Inferior parietal cortex (tissue), 1 donor: ENCODE measurements around the gene C15orf40.

Experiments
- DNase-seq: peaks from one replicate; pipeline ENCODE4 v3.0.0-alpha.2; 2016; ENCODE audit errors: extremely low spot score

The C15orf40 gene

DNA sequence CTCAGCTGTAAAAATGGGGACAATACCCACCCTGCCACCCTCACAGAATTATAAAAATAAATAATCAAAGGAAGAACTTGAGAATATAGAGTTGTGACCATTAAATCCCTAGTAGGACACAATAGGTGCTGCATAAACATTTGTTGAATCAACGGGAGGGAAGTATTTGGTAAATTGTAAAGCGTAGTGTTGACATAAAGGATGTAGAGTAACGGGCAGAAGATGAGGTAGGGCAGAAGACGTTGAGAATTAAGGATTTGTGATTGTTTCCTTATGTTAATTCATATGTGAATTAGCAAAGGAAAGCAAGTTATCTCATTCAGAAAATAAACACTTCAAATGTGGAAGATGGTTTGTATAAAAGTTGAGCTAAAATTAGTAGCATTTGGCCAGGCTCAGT lies 18.3 kb downstream of the C15orf40 start:
- DNase-seq, result no peak

DNA sequence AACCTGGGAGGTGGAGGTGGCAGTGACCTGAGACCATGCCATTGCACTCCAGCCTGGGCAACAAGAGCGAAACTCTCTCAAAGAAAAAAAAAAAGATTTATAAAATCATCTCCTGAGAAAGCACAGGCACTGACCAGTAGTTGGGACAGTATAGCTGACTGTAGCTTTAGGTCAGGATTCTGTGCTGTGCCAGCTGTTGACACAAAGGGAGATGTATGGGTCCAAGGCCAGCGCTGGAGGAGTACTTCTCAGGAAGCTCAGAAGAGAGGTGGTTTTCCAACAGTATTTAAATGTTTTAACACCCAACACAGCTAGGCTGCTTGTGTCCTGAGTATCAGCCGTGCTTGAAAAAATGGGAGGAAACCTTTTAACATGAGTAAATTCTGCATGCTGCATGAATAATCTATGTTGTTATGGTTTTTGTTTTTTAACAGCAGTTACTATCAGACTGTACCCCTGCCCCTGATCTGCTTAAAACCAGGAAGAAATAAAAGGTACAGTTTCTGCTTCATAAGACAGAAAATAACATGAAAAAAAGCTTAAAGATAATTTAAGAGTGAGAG lies 18.9 kb downstream of the C15orf40 start:
- DNase-seq, result no peak

DNA sequence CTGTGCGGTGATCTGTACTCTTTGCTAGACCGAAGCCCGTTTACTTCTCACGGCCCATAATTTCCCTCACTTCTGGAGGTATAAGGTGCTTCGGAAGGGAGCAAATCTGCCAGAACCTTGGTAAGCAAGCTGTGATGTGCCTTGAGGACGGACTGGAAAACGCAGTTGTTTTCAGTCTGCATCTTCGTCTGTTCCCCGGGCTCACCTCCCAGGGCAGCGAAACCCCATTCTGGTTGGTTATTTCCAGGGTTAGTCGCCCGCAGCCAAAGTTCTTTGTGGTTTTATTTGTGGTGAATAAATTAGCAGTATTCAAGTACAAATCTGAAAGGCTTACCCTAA lies 25.0 kb downstream of the C15orf40 start:
- no peak for DNase-seq

DNA sequence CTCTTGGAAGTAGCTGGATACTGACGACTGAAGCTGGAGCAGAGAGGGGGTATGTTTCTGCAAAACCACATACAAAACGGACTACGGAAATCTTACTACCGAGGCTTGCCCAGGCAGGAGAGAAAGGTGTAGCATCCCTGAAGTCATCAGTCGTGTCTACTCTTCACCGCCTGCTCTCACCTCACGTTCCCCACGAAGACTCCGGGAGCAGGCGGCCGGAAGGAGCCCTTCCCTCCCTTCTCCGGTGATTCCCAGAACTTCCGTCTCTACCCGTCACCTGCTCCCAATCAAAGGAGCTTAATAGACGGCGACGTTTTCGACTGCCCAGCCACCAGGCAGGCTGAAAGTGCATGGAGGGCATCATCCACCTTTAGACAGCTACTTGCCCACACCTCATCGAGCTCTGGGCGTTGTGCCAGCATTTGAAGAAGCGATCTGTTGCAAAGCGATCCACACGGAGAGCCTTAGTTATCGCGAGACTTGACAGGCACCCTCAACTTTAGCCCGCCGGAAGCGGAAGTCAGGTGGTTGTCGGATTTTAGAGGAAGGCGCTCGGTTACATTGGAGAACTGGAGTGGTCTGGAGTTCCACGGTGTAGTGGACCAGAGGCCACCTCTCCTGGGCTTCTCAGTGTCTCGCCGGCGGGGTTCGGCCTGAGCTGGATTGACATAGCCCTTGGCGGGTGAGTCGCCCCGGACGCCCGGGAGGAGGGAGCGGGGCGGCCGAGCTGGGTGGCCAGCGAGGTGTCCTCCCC lies 25.6 kb downstream of the C15orf40 start, which contains the start of gene RAMAC:
Gene RAMAC (plus strand): TSS at position 523 of the 754 bp plus-strand sequence. CDS start 2,809 bp downstream, outside the sequence.
- peak; percentile 98 for DNase-seq

DNA sequence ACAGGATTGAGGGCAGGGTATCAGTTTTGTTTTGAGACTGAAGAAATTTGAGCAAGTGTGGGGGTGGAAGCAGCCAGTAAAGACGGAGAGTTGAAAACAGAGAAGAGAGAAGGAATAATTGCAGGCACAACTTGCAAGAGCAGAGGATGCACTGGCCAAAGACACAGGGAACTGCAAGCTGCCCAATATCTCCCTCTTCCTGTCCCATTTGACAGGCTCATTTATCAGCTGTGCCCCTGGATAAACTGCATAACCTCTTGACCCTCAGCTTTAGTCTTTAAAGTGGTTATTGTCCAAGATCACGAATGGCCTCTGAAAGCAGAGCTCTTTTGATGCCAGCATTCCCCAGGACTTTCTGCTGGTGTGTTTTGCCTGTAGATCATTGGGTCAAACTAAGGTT lies 30.5 kb downstream of the C15orf40 start:
- no peak for DNase-seq

DNA sequence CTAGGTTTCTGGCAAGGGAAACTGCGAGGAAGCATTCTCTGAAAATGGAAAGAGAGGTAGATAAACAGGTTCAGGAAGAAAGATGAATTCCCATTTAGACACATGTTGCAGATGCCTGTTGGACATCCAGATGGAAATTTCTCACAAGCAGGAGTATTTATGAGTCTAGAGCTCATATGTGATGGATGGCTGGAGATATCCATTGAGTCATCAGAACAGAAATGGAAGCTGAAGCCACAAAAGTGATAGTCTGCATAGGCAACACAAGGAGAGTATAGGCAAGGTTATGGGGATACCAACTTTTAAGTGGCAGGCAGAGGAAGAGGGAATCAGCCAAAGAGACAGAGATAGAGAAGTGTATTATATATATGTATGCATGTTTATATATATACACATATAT lies 31.7 kb downstream of the C15orf40 start:
- DNase-seq, result no peak

DNA sequence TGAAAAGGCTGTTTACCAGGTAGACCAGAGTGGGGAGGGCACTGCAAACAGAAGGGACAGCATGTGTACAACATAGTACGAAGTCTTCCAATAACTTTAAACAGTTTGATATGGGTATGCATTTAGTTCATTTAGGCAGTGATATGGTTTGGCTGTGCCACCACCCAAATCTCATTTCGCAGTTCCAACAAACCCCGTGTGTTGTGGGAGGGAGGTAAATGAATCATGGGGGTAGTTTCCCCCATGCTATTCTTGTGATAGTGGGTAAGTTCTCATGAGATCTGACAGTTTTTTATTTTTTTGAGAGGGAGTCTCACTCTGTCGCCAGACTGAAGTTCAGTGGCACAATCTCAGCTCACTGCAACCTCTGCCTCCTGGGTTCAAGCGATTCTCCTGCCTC lies 33.0 kb downstream of the C15orf40 start:
- no peak for DNase-seq

DNA sequence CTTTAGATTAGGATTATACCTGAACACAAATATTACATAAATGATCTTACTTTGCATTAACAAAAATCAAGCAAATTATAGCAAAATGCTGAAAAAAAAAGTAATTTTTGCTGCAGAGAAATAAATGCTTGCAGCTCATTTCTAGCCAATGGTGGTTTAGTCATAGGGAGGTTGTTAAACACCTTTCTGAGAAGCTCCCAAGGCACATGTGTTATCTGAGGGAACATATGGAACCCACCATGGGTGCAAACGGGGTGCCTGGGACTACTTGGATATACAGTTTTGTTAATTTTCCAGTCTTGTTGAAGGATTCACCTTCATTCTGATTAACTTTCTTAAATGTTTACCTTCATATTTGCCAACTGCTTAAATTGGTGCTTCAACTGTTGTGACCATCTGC lies 34.4 kb downstream of the C15orf40 start:
- DNase-seq, result no peak

DNA sequence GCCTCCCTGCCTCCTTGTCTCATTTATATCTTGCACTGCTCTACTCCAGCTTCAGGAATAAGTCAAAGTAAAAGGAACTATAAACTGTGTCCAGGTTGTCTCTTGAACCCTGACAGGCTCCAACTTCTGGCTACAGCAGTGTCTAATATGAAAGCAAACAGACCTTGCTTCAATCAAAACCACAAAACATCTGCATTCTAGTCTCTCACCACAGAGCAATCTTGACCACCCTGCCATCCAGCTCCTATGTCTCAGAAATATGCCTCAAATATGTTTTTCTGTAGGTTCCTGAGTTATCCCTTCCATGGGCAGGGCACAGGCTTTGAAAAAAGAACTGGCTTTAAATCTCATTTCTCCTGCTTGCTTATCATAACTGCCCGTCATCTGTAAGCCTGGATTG lies 38.4 kb downstream of the C15orf40 start:
- no peak for DNase-seq

DNA sequence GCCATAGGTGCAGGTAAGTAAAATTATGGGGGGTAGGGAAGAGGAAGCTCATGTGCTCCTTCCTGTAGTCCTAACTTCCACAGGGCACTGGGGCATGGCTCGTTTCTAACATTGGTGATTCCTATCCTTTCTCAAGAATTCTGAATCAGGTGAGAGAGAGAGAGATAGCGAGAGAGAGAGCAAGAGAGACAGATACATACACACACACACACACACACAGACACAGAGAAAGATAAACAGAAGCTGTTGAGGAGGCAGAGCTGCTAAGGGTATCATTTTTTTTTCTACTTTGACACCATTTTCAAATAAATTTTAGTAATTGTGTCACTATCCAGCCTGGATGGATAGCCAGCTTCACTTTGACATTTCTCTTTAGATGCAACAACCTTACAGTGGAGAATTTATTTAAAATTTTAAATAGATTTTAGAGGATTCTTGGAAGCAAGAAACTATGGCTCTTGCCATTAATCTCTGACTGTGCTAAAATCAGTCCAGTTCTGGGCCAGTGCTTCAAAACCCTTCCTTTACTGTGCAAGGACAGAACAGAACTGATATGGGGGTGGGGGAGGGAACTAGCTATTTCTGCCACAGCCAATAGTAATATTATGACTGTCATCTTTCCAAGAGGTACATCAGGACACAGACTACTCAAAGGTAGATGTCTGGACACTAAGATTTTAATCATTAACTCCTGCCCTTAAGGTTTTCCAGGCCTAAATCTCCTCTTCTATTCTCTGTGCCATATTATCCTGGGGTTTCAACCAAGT lies 40.0 kb downstream of the C15orf40 start:
- no peak for DNase-seq

DNA sequence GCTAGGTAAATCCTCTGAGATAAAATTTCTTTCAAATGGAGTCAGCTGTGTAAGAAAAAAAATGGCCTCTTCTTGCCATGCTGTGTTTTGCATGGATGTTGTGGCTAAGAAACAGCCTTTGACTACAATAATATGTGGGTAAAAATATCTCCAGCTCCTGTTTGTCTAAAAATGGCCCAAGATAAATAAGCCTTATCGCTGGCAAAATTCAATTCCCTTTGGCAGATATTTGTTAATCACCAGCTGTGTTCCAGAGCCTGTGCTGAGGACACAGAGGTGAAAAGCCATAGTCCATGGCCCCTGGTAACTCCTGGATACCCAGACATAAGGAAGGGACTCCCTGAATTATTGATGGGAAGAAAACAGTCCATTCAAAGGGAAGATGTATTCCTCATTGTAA lies 40.7 kb downstream of the C15orf40 start:
- no peak for DNase-seq

DNA sequence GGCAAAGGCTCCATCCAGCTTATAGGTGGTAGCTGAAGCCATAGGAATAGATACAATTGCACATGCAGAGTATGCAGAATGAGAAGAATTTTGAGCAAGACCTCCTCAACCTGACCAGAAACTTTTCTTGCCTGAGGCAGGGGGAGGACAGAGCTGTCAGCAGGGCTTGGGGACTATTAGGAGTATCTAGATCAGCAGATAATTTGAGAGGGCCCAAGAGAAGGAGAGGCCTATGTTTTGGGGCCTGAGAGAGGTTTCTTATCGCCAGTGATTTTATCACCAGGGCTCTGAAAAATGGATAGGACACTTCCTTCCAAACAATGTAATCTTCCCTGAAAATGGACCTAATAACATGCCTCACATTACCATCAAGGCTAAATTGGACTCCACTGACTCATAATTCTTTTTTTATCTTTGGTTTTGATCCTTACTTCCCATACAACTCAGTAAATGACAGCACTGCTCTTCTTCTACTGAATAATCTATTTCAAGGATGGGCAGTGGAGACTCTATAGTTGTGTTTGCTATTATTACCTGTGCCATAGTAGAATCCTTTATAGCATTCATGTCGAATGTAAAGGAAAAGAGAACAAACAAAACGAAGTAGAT lies 41.3 kb downstream of the C15orf40 start:
- DNase-seq, result no peak

DNA sequence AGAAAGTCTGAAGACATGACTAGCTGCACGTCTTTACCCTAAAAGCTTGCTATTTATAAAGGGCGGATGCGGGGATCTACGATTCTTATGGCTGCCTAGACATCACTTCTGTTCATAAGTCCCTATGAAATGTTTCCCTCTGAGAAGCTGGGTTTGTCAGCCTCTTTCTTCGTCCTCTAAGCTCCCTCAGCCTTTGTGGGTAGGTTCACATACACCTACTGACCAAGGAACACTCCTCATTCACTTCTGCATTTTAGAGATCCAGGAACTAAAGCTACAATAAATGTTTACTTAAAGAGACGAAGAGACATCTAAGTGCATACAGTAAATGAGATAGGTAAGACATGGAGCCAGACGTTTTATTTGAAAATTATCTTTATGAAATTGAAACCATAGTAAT lies 42.1 kb downstream of the C15orf40 start:
- DNase-seq, result no peak

DNA sequence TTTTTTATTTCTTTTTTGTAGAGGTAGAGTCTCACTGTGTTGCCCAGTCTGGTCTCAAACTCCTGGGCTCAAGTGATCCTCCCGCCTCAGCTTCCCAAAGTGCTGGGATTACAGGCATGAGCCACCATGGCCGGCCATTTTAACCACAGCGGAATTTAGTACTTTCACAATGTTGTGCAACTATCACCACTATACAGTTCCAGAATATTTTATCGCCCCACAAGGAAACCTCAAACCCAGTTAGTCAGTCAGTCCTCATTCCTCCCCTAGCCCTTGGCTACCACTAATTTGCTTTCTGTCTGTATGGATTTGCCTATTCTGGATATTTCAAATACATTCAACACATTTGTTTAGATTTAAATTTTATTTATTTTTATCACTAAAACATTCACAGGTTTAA lies 43.4 kb downstream of the C15orf40 start:
- no peak for DNase-seq

DNA sequence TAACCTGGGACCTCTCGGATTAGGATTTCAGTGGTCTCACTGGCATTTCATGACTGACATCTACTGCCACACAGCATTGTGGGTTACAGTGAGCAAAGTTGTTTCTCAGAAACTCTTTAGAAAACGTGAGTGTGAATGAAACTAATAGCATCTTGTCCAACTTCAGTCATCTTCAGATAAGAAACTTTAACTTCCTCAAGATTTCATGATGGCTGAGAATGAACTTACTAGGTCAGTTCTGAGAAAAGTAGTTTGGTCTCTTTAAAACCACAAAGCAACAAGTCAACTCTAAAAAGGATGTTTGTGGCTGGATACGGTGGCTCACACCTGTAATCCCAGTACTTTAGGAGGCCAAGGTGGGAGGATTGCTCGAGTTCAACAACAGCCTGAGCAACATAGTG lies 44.8 kb downstream of the C15orf40 start:
- DNase-seq, result no peak

DNA sequence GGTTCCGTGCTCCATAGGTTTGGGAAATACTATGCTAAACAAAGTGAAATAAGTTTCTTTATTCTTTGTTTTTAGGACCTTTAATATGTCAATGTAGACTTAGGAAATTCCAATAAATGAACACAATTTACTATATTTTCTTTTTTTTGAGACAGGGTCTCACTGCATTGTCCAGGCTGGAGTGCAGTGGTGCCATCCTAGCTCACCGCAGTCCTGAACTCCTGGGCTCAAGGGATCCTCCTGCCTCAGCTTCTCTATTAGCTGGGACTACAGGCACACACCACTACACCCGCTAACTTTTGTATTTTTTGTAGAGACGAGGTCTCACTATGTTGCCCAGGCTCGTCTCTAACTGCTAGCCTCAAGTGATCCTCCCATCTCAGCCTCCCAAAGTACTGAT lies 46.5 kb downstream of the C15orf40 start:
- DNase-seq, result no peak

DNA sequence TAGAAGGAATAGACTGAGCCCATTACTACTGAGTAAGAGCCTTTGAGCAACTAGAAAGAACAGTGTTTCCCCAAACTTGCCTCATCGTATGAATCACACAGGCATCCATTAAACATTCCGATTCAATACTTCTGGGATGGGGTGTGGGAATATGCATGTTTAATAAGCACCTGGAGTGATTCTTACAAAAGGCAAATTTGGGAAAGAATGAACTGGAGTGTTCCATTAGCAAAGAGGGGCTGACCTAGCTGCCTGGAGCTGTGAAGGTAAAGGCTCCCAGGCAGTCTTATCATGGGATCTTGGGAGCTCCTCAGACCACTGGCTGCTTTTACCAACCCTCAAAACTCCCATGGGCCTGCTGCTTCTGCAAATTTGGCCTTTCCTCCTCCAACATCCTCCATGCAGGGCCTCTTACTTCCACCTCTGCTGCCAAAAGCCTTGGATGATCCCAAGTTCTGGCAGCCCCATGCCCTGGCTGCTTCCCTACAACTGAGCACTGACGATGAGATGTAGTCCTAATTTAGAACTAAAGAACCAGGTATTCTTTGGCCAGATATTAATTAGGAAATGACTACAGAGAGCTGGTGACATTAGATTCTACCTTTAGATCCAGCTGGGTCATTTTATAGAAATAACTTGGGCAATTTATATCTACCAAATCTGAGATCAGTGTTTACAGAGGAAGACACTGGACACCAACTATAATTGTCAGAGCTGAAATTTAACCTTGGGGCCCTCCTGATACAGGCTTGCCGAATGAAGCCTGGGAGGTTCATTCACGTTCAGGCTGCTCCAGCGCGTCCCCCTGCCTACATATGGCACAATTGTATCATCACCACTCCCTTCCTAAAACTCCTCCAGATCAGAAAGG lies 47.7 kb downstream of the C15orf40 start:
- DNase-seq, result no peak

DNA sequence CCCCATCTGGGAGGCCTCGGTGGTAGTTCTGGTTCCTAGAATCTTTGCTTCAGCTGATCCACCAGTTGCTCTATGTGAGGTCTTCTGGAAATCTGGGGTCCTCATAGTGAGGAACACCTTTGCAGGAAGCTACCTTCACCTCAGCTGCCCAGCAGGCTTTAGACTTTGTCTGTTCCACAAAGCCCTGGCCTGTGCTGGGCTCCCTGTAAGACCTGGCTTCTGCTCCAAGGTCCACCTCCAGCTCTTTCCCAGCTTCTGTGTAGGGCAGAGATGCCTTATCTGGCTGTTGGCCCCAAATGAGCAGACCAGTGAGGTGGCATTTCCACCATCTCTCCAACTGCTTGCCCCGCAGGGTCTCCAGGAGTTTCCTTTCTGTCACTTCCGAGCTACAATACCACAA lies 50.7 kb downstream of the C15orf40 start:
- DNase-seq, result no peak

DNA sequence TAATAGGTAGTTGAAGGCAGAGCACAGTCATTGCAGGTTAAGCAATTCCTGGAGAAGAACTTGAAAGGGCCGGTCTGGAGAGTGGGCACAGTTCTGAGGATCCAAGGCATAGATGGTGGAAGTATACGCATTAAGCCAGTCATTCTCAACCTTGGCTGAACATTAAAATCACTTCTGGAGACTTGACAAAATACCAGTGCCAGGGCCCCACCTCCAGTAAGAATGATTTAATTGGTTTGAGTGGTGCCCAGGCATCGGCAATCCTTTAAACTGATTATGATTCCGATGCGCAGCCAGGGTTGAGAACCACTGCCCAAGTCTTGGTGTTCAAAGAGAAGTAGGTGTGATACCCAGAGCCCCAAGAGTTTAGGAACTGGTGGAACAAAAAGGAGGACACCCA lies 52.0 kb downstream of the C15orf40 start:
- DNase-seq, result no peak

DNA sequence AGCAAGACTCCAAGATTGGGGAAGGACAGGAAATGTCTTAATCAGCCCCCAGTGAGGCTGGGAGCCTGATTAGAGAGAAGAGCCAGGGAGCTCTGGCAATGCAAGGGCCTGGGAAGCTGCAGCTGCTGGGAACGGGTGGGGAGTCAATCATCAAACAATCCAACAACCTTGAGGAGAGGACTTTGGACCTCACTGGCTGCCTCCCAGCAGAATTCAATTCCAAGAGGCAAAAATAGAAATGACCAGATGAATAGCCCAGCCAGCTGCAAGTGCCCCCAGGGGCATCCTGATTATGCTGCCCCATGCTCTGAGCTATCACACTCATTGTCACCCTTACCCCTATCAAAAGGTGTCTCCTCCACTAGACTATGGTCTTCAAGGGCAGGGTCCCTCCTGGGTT lies 52.8 kb downstream of the C15orf40 start:
- DNase-seq, result no peak

DNA sequence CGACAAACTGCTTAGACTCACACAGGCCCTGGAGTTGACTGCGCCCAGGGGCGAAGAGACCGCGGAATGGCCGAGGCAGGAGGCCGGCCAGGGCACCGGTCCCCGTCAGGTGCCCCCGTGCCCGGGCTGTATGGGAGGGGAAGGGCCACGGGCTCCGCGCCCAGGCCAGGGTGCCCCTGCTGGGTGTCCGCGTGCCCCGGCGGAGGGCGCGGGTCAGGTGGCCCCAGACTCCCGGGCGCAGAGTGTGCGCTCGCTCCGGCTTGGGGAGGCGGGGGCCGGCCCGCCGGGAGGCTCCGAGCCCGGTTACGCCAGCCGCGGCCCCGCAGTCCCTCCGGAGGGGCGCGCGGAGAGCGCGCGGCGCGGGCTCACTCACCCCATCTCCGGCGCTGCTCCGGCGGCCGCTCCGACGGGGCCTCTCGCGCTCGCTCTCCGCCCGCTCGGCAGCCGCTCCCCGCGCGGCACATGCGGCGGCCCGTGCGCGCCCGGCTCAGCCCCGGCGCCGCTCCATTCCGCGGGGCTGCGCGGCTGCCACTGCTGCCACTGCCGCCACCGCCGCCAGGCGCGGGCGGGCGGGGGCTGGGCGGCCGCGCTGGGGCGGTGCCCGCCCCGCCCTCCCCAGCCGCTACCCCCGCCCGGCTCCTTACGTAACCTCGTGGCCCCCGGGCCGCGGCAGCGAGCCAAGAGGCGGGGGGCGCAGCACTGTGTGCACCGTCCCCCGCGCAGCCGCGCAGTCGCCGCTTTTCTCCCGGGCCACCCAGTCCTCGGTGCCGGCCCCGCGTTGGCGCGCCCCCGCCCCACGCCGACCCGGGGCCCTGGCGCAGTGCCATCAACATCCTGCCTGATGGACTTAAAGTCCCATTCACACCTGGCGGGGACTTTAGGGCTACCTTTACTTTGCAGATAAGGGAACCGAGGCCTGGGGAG lies 59.0 kb downstream of the C15orf40 start, which contains the start of gene HOMER2:
Gene HOMER2 (minus strand): TSS at position 563 of the 924 bp plus-strand sequence. CDS start 185 bp downstream, at position 378.
- no peak for DNase-seq
